C1 segment of cervical spinal cord (tissue), 14 donors: ENCODE results near the gene CDH7.

Experiments
- DNase-seq, 14 donors: peaks; one replicate each; lab custom pipeline; 2025; lab: John Stamatoyannopoulos, UW

Gene CDH7

GRCh38 chr18:65907281-65907680 is 156.5 kb downstream of the CDH7 start:
- no peak for DNase-seq

GRCh38 chr18:65919018-65919417 is 168.2 kb downstream of the CDH7 start:
- DNase-seq = no peak

GRCh38 chr18:65919663-65920062 is 168.9 kb downstream of the CDH7 start:
- DNase-seq = no peak

- no peak for DNase-seq
Observed at GRCh38 chr18:65922103-65922502, 171.3 kb downstream of the CDH7 start.

DNA sequence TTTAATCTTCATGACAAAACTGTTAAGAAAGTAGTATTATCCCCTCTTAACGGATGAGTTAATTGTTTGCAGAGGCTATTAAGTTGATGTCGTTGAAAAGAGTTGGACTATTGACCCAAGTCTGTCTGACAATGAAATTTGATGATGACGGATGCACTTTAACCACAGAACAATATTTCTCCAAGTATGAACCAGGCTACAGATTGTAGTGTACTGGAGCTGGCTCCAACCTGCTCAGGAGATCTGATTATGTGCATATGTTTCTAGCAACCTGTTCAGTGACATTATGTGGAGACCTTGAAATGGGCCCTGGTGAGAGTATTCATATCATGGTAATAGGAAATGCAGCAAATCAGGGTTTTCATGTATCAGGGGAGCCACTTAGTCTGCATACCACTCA is 174.1 kb downstream of the CDH7 start:
- DNase-seq = no peak

DNA sequence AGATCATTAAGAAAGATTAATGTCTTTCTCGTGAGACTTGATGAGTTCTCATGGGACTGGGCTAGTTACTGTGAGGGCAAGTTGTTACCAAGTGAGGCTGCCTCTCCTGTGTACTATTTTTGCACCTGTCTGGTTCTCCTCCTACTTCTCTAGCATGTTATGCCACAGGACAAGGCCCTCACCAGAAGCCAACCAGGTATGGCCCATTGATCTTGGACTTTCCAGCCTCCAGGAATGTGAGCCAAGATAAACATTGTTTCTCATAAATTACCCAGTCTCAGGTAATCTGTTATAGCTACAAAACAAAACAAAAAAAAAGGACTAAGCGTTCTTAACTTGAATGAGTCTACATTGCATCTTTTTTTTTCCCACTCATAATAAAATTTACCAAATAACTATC is 184.1 kb downstream of the CDH7 start:
- no peak for DNase-seq

DNA sequence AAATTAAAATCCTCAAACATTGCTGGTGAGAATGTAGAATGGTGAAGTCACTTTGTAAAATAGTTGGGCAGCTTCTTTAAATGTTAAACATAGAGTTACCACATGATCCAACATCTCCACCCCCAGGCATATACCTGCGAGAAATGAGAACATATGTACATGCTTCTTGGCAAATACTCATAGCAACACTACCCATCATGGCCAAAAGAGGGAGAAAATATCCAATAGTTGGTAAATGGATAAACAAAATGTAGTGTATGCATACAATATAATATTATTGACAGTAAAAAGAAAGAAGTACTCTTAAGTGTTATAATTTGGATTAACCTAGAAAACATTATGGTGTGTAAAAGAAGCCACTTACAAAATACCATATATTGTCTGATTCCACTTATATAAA is 185.9 kb downstream of the CDH7 start:
- DNase-seq = no peak

DNA sequence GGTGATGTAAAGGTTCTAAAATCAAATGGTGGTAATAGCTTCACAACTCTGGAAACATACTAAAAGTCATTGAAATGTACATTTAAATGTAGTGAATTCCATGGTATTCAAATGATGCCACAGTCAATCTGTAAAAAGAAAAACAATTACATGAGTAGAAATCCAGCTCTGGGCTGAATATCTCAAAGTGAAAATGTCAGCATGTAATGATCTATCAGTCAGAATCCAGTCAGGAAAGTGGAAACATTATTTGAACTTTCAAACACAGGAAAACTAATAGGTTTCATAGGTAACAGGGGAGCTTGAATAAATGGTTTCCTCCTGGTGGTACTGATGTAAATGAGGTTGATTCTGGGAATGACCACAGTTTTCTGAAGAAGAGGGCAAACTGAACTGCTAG is 186.4 kb downstream of the CDH7 start:
- no peak for DNase-seq

DNA sequence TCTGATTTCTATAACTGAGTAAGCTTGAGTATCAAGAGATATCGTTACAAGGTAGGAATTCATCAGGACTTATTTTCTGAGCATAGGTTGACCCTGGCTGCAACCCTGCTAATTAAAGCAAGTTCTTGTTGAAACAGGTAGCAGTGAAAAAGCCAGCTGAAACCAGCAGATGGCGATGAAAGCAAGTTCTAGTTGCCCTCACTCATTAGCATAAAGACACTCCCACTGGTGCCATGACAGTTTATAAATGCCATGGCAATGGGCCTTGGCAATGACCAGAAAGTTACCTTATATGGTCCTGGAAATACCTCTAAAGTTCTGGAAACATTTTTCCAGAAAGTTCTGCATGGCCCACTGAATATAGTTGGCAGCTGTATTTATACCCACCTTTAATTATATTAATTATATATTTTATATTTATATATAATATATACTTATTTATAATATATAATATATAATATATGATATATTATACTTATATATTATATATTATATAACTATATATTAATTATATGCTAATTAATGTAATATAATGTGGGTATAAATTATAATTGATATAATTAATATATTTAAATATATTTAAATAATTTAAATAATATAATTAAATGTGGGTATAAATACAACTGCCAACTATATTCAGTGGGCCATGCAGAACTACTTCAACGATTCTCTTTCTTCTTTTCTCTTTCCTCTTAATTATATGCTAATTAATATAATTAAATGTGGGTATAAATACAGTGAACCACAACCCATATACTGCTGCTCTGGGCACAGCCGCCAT is 188.0 kb downstream of the CDH7 start:
- no peak for DNase-seq
